Measurements from ENCODE around the gene FCHSD2.

DNA sequence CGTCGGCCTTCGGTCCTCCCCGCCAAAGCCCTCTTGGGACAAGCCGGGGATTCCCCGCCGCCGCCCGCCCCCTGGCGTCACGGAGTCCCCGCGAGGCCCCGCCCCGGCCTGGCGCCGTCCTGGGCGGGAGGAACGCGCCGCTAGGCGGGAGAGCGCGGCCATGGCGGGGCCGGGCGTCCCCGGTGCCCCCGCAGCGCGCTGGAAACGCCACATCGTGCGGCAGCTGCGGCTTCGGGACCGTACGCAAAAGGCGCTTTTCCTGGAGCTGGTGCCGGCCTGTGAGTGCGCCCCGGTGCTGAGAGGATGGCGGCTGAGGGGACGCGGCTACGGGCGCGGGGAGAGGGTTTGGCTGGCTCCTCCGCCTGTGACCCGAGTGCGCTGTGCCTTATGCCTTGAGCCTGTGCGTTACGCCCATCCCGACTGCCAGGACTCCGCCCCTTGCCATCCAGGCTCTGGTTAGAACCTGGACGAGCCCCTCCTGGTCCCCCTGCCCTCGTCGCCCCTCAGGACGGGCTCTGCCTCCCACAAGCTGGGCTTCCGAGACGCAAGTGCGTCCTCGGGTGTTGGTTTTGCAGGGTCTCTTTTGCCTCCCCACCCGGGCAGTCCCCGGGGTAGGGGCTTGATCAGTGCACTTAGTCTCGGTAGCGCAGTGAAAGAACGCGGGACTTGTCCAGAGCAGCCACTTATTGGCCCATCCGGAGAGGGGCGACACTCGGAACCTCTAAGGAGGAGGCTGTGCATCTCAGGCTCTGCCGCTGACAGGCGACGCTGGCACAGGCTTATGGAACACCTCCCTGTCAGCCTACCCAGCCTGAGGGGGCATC is 327.6 kb downstream of the FCHSD2 start, which contains the start of gene ATG16L2:
- TF ChIP-seq NFRKB (IDR thresholded peaks at IDR 0.05) (no peak), SP1 (IDR thresholded peaks at IDR 0.05) (no peak), FOXK2 (IDR thresholded peaks at IDR 0.05) (no peak), ARNT (IDR thresholded peaks at IDR 0.05) (no peak), ELF4 (IDR thresholded peaks at IDR 0.05) (no peak; the same call in 1 of the 2 replicates), SUZ12 (IDR thresholded peaks at IDR 0.05) (no peak), BHLHE40 (IDR thresholded peaks at IDR 0.05; ENCODE audit: borderline replicate concordance) (no peak), LEF1 (IDR thresholded peaks at IDR 0.05; ENCODE audit: borderline replicate concordance) (no peak)
